NB4 (cell line): ENCODE data around the gene HDAC7.

Source experiments
- DNase-seq: peaks from one replicate; pipeline ENCODE4 v3.0.0; 2010; ENCODE audit warnings: low read depth
- H3K4me3 ChIP-seq: one replicate; pipeline ENCODE4 v1.5.1; 2011; ENCODE audit warnings: mild to moderate bottlenecking, low read depth, low read length, moderate library complexity
- MYC ChIP-seq: IDR thresholded peaks from 2 replicates; pipeline ENCODE4 v1.6.1; 2011; ENCODE audit warnings: low read depth, low read length
- POLR2A ChIP-seq: IDR thresholded peaks from 2 replicates; pipeline ENCODE4 v1.6.1; 2011; ENCODE audit warnings: mild to moderate bottlenecking; ENCODE audit not compliant: insufficient read length; ENCODE audit errors: extremely low read depth
- TF ChIP-seq, protein P1 (sequence below): IDR thresholded peaks from 2 replicates; pipeline ENCODE4 v1.6.1; 2011; ENCODE audit warnings: low read depth, low read length
- TF ChIP-seq, protein P2 (sequence below): IDR thresholded peaks from one replicate; pipeline ENCODE4 v1.5.1; 2012; ENCODE audit warnings: low read depth, low read length

HDAC7 gene

GRCh38 chr12:47739297-47739696 is 80.4 kb downstream of the HDAC7 start:
- H3K4me3 ChIP-seq: no peak overlapping the region
- TF ChIP-seq POLR2A: no peak
- TF ChIP-seq, protein P1, sequence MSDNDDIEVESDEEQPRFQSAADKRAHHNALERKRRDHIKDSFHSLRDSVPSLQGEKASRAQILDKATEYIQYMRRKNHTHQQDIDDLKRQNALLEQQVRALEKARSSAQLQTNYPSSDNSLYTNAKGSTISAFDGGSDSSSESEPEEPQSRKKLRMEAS: no peak
- TF ChIP-seq, protein P2, sequence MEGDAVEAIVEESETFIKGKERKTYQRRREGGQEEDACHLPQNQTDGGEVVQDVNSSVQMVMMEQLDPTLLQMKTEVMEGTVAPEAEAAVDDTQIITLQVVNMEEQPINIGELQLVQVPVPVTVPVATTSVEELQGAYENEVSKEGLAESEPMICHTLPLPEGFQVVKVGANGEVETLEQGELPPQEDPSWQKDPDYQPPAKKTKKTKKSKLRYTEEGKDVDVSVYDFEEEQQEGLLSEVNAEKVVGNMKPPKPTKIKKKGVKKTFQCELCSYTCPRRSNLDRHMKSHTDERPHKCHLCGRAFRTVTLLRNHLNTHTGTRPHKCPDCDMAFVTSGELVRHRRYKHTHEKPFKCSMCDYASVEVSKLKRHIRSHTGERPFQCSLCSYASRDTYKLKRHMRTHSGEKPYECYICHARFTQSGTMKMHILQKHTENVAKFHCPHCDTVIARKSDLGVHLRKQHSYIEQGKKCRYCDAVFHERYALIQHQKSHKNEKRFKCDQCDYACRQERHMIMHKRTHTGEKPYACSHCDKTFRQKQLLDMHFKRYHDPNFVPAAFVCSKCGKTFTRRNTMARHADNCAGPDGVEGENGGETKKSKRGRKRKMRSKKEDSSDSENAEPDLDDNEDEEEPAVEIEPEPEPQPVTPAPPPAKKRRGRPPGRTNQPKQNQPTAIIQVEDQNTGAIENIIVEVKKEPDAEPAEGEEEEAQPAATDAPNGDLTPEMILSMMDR: no peak
- no peak for TF ChIP-seq MYC
- no peak for DNase-seq

DNA sequence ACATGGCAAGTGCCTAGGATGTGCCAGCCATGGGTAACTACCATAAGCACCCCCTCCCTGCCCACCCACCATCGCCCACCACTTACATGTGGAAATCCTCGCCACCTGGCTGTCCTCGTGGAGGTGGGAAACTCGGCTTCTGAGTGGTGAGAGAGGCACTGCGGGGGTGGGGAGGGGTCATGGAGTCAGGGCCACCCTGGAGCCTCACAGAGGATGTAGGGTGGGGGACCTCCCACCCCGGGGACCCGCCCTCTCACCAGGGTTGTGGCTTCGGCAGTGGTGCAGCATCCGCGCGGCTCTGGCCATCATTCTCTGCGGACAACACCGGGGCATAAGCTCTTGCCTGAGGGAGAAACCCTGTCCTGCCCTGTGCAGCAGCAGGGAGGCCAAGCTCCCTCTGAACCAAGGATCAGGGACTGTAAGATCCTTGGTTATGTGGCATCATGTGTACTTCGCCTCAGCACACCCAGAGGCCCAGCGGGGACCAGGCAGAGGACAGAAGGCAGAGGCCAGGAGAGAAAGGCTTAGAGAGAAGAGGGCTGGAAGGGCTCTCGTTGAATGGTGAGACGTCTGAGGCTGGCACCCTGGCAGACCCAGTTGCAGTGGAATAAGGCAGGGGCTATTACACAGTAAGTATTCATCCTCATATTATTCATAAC is 81.6 kb downstream of the HDAC7 start:
- H3K4me3 ChIP-seq: no peak overlapping the region
- DNase-seq: no peak
- no peak for TF ChIP-seq MYC
- TF ChIP-seq, protein P2: no peak
- no peak for TF ChIP-seq POLR2A
- TF ChIP-seq, protein P1: no peak

- DNase-seq: no peak
- TF ChIP-seq MYC (no peak), POLR2A (no peak)
- TF ChIP-seq, protein P2: no peak
- TF ChIP-seq, protein P1: no peak
- no peak overlapping the region for H3K4me3 ChIP-seq
Observed at GRCh38 chr12:47736877-47737676, 82.6 kb downstream of the HDAC7 start.

- TF ChIP-seq, protein P1: no peak
- no peak for TF ChIP-seq MYC
- TF ChIP-seq, protein P2: no peak
- no peak for TF ChIP-seq POLR2A
- DNase-seq: no peak
- no peak overlapping the region for H3K4me3 ChIP-seq
Observed at GRCh38 chr12:47736216-47736615, 83.5 kb downstream of the HDAC7 start.

GRCh38 chr12:47735649-47736048 is 84.1 kb downstream of the HDAC7 start:
- TF ChIP-seq, protein P1: no peak
- TF ChIP-seq POLR2A: no peak
- TF ChIP-seq MYC: no peak
- TF ChIP-seq, protein P2: no peak
- no peak overlapping the region for H3K4me3 ChIP-seq
- no peak for DNase-seq
